OCI-LY1 (cell line): ENCODE results near the gene LCORL.

ENCODE experiments used
- CTCF ChIP-seq: fragments of 200-600 bp; sonication (generic), shearing (Covaris generic); IDR thresholded peaks from 2 replicates; pipeline ENCODE4 v1.5.1; 2017; ENCODE audit warnings: mild to moderate bottlenecking, antibody characterized with exemption, low read length, moderate library complexity, mixed read lengths
- EZH2 ChIP-seq: fragments of 200-600 bp; sonication (generic), shearing (Covaris generic); IDR thresholded peaks from 2 replicates; pipeline ENCODE4 v1.8.0; 2017; ENCODE audit warnings: borderline replicate concordance, mixed run types, mild to moderate bottlenecking, antibody characterized with exemption, low read length, moderate library complexity, mixed read lengths

- no peak for TF ChIP-seq CTCF
- no peak for TF ChIP-seq EZH2
Observed at GRCh38 chr4:17958181-17958580, 63.4 kb downstream of the LCORL start.
